HFFc6 (cell line): ENCODE measurements around the gene RRAS. TPM values are rescaled to one million over a fixed set of nuclear protein-coding genes. Genes with fewer than 3 reads are reported as not detected.

Experiments
- DNase-seq: peaks from one replicate; pipeline ENCODE4 v3.0.0-alpha.2; 2018
- H3K27ac Mint-ChIP-seq: 2 replicates; pipeline ENCODE4 v1.8.0; 2020; ENCODE audit warnings: mild to moderate bottlenecking, mixed read lengths
- H3K27me3 Mint-ChIP-seq: 2 replicates; pipeline ENCODE4 v1.8.0; 2021; ENCODE audit warnings: mild to moderate bottlenecking, moderate library complexity, mixed read lengths; ENCODE audit not compliant: insufficient read depth
- H3K36me3 Mint-ChIP-seq: 2 replicates; pipeline ENCODE4 v1.8.0; 2021; ENCODE audit warnings: low read depth, mixed read lengths
- H3K4me1 Mint-ChIP-seq: 2 replicates; pipeline ENCODE4 v1.8.0; 2020; ENCODE audit warnings: low read depth, mixed read lengths
- H3K4me3 Mint-ChIP-seq: 2 replicates; pipeline ENCODE4 v1.8.0; 2020; ENCODE audit warnings: mild to moderate bottlenecking, moderate library complexity, mixed read lengths
- H3K9me3 Mint-ChIP-seq: 2 replicates; pipeline ENCODE4 v1.8.0; 2020; ENCODE audit warnings: mild to moderate bottlenecking, mixed read lengths
- CTCF ChIP-seq: fragments of 200-600 bp; sonication (generic); IDR thresholded peaks from 2 replicates; pipeline ENCODE4 v1.5.0; 2021; ENCODE audit warnings: antibody characterized with exemption, mild to moderate bottlenecking
- total RNA-seq, 6 experiments: library from RNA; stranded (reverse); fragmentation: NEBNext Ultra II Directional; extraction: Animal tissue kit (Norgen Biotek cat#: 25700); gene quantifications; 2 replicates in 1 of 6; 3 replicates in 5 of 6; pipeline ENCODE4 v1.2.3, GENCODE V29; 2021

Gene RRAS
- total RNA-seq, 6 experiments from 2014 or later, result 130 to 162 (median 133) TPM

DNA sequence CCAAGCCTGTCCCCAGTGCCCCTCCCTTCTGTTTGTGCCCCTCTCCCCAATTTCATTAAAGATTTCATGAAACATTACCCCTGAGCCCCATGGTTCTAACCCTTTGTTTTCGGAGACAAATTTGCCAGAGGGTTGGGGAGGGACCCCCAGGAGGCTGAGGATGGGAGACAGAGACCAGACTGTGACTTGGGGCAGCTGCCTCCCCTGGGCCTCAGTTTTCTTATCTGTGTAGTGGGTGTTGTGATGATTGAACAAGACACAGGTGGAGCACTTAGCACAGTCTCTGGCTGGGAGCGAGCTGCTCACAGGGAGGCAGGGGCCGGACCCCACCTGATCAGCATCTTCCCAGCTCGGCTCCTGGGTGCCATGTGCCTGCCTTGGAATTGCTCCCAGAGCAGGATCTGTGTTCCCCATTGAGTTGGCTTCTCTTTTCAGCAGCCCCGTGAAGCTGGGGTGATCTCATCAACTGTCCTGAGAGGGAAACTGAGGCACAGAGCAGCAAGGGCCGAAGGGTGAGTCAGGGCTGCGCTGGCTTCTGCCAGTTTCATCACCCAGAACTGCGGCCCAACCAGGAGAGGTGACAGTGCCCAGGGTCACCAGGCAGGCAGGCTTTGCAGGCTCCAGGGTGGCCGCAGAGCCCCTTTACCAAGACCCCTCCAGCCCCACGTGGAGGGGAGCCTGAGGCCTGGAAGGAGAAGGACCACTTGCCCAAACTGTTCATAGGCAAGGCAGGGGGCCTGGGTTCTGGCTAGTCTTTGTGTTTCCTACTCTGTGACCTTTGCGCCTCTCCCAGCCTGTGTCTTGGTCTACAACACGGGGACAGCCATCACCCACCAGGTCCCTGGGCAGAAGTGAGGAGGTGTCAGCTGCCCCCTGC lies 18.9 kb upstream of the RRAS start:
- peaks cover 1% of the 10 kb centered on the region for H3K4me1 Mint-ChIP-seq
- no peak overlapping the region for H3K4me3 Mint-ChIP-seq

DNA sequence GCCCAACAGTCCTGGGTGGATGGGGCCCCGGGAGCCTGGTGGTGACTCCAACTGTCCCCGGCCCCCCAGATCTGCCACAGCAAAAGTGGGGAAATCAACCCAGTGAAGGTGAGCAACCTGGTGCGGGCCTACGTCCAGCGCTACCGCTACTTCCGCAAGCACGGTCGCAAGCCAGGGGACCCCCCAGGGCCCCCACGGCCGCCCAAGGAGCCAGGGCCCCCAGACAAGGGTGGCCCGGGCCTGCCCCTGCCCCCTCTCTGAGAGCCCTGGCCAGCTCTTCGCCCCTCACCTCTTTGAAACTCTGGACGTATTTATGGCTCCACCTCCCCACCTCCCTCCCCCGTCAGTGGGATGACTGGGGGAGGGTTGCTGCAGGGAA lies 18.2 kb upstream of the RRAS start:
- peaks cover 5% of the 10 kb centered on the region for H3K27me3 Mint-ChIP-seq
- H3K9me3 Mint-ChIP-seq, result no peaks in the 10 kb centered on the region
- no peaks in the 10 kb centered on the region for H3K4me1 Mint-ChIP-seq
- no peak overlapping the region for H3K27ac Mint-ChIP-seq
- no peak for TF ChIP-seq CTCF
- H3K36me3 Mint-ChIP-seq, result peaks cover 18% of the 10 kb centered on the region
- no peak overlapping the region for H3K4me3 Mint-ChIP-seq
- DNase-seq, result no peak

More for the DNA sequence above, 18.9 kb upstream of the RRAS start:
- Mint-ChIP-seq H3K9me3 (no peaks in the 10 kb centered on the region), H3K36me3 (peaks cover 18% of the 10 kb centered on the region), H3K27ac (no peak overlapping the region), H3K27me3 (peaks cover 5% of the 10 kb centered on the region)
- TF ChIP-seq CTCF, result no peak
- no peak for DNase-seq

GRCh38 chr19:49657493-49658138 lies 17.7 kb upstream of the RRAS start:
- peaks cover 18% of the 10 kb centered on the region for H3K36me3 Mint-ChIP-seq
- no peaks in the 10 kb centered on the region for H3K9me3 Mint-ChIP-seq
- no peak for DNase-seq
- TF ChIP-seq CTCF, result no peak
- H3K4me1 Mint-ChIP-seq, result no peaks in the 10 kb centered on the region
- no peak overlapping the region for H3K4me3 Mint-ChIP-seq
- H3K27ac Mint-ChIP-seq, result no peak overlapping the region
- H3K27me3 Mint-ChIP-seq, result peaks cover 5% of the 10 kb centered on the region

GRCh38 chr19:49656456-49657109 lies 16.6 kb upstream of the RRAS start:
- Mint-ChIP-seq H3K9me3 (no peaks in the 10 kb centered on the region), H3K36me3 (peaks cover 18% of the 10 kb centered on the region), H3K4me1 (no peaks in the 10 kb centered on the region), H3K4me3 (no peak overlapping the region; the same call in 1 of the 2 replicates), H3K27me3 (peaks cover 4% of the 10 kb centered on the region), H3K27ac (no peak overlapping the region)
- DNase-seq, result no peak
- TF ChIP-seq CTCF, result no peak

DNA sequence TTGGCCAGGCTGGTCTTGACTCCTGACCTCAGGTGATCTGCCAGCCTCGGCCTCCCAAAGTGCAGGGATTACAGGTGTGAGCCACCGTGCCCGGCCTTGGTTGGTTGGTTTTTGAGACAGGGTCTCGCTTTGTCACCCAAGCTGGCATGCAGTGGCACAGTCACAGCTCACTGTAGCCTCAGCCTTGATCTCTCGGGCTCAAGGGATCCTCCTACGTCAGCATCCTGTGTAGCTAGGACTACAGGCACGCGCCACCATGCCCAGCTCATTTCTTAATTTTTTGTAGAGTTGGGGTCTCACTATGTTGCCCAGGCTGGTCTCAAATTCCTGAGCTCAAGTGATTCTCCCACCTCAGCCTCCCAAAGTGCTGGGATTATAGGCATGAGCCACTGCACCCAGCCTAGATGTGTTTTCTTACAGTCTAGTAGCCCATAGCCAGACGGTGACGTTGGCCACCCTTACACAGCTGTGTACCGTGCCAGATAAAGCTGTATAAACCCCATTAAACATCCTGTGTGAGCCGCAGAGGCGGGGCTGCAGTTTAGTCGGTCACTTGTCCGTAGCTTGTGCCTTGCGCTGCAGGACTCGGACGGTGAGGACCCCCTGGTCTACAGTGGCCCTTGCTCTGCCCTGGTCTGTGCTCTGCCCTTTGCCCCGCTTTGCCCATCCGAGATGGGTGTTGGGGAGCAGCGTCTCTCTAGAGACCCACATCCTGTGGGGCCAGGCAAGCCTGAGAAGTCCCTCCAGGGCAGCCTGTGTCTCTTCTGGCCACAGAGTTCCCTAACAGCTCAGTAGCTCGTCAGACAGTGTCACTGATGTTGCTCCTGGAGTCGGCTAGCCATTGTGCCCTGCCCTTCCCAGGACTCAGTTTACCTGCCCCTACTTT lies 15.9 kb upstream of the RRAS start:
- Mint-ChIP-seq H3K4me3 (no peak overlapping the region), H3K27me3 (peaks cover 4% of the 10 kb centered on the region)
- DNase-seq, result no peak

More for the DNA sequence above, 15.9 kb upstream of the RRAS start:
- Mint-ChIP-seq H3K4me1 (no peaks in the 10 kb centered on the region), H3K9me3 (no peaks in the 10 kb centered on the region), H3K27ac (no peak overlapping the region), H3K36me3 (peaks cover 18% of the 10 kb centered on the region)
- no peak for TF ChIP-seq CTCF
